Astrocyte (in vitro differentiated cells and primary cell): ENCODE data around the gene DSCAM.

Experiments used
- EZH2 ChIP-seq: IDR thresholded peaks from 2 replicates; pipeline ENCODE4 v1.6.1; 2012; ENCODE audit warnings: mild to moderate bottlenecking, low read length, inconsistent platforms; ENCODE audit not compliant: insufficient read depth
- TF ChIP-seq, protein P1 (sequence below): IDR thresholded peaks from 2 replicates; pipeline ENCODE4 v1.5.1; 2011; ENCODE audit warnings: low read depth, mild to moderate bottlenecking, inconsistent platforms, low read length, moderate library complexity; ENCODE audit not compliant: insufficient read depth

DNA sequence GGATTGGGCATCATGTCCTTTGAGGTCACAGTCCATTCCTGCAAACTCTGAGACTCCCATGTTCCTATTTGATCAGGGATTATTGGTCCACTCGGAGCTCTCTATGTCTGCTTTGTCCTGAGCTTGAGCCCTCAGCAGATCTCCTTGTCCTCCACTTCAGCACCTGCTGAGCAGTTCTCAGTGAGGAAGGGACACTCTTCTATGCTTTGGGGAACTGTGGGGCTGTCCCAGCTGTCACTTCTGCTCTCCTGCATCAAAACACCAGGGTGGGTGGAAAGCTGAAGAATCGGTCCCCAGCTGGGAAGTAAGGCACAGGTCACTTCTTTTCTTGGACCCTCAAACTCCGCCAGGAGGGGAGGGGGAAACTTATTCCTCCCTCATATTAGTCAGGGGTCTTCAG, 880.2 kb downstream of the DSCAM start:
- TF ChIP-seq, protein P1, sequence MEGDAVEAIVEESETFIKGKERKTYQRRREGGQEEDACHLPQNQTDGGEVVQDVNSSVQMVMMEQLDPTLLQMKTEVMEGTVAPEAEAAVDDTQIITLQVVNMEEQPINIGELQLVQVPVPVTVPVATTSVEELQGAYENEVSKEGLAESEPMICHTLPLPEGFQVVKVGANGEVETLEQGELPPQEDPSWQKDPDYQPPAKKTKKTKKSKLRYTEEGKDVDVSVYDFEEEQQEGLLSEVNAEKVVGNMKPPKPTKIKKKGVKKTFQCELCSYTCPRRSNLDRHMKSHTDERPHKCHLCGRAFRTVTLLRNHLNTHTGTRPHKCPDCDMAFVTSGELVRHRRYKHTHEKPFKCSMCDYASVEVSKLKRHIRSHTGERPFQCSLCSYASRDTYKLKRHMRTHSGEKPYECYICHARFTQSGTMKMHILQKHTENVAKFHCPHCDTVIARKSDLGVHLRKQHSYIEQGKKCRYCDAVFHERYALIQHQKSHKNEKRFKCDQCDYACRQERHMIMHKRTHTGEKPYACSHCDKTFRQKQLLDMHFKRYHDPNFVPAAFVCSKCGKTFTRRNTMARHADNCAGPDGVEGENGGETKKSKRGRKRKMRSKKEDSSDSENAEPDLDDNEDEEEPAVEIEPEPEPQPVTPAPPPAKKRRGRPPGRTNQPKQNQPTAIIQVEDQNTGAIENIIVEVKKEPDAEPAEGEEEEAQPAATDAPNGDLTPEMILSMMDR: no peak
- TF ChIP-seq EZH2: no peak
